Neural progenitor cell (in vitro differentiated cells): ENCODE results near the gene ITIH5. TPM values are rescaled to one million over a fixed set of nuclear protein-coding genes. Genes with fewer than 3 reads are reported as not detected.

ENCODE experiments used
- DNase-seq: peaks from one replicate; pipeline ENCODE4 v3.0.0-alpha.2; 2016; ENCODE audit warnings: low spot score
- H2AFZ ChIP-seq: fragments of 200-600 bp; sonication (generic); replicated peaks from 2 replicates; pipeline ENCODE4 v1.6.1; 2016; ENCODE audit warnings: antibody characterized with exemption
- H3F3A ChIP-seq: fragments of 200-600 bp; sonication (generic); 2 replicates; pipeline ENCODE4 v1.6.1; 2016; ENCODE audit warnings: antibody characterized with exemption, low read depth
- H3K27ac ChIP-seq: fragments of 200-600 bp; sonication (generic); 2 replicates; pipeline ENCODE4 v1.5.1; 2016; ENCODE audit warnings: mild to moderate bottlenecking
- H3K27me3 ChIP-seq: fragments of 200-600 bp; sonication (generic); 2 replicates; pipeline ENCODE4 v1.6.1; 2016; ENCODE audit warnings: mild to moderate bottlenecking, moderate library complexity
- H3K36me3 ChIP-seq: fragments of 200-600 bp; sonication (generic); 2 replicates; pipeline ENCODE4 v1.5.1; 2016
- H3K4me1 ChIP-seq: fragments of 200-600 bp; sonication (generic); 2 replicates; pipeline ENCODE4 v1.6.1; 2016; ENCODE audit warnings: mixed run types
- H3K4me2 ChIP-seq: fragments of 200-600 bp; sonication (generic); 2 replicates; pipeline ENCODE4 v1.6.1; 2016
- H3K4me3 ChIP-seq: fragments of 200-600 bp; sonication (generic); 2 replicates; pipeline ENCODE4 v1.5.1; 2016
- H3K79me2 ChIP-seq: fragments of 200-600 bp; sonication (generic); 2 replicates; pipeline ENCODE4 v1.6.1; 2016; ENCODE audit warnings: low read depth
- H3K9ac ChIP-seq: fragments of 200-600 bp; sonication (generic); 2 replicates; pipeline ENCODE4 v1.6.1; 2016
- H3K9me3 ChIP-seq: fragments of 200-600 bp; sonication (generic); 2 replicates; pipeline ENCODE4 v1.5.1; 2016; ENCODE audit warnings: low read depth
- H4K20me1 ChIP-seq: fragments of 200-600 bp; sonication (generic); 2 replicates; pipeline ENCODE4 v1.6.1; 2016; ENCODE audit warnings: low read depth
- H3K27ac Mint-ChIP-seq: 3 replicates; pipeline ENCODE4 v1.8.0; 2021; ENCODE audit warnings: mixed read lengths
- H3K27me3 Mint-ChIP-seq: 2 replicates; pipeline ENCODE4 v1.8.0; 2022; ENCODE audit warnings: low read depth, mild to moderate bottlenecking, inconsistent platforms, moderate library complexity, mixed read lengths; ENCODE audit not compliant: insufficient read depth
- H3K36me3 Mint-ChIP-seq: 3 replicates; pipeline ENCODE4 v1.8.0; 2021; ENCODE audit warnings: mixed read lengths
- H3K4me1 Mint-ChIP-seq: 3 replicates; pipeline ENCODE4 v1.8.0; 2021; ENCODE audit warnings: mixed read lengths
- H3K4me3 Mint-ChIP-seq: 3 replicates; pipeline ENCODE4 v1.8.0; 2021; ENCODE audit warnings: mild to moderate bottlenecking, moderate library complexity, mixed read lengths
- H3K9me3 Mint-ChIP-seq: 3 replicates; pipeline ENCODE4 v1.8.0; 2020; ENCODE audit warnings: mixed read lengths
- CTCF ChIP-seq: fragments of 200-600 bp; sonication (generic); IDR thresholded peaks from 2 replicates; pipeline ENCODE4 v1.5.1; 2017; ENCODE audit warnings: antibody characterized with exemption, mild to moderate bottlenecking
- EZH2 ChIP-seq: fragments of 200-600 bp; sonication (generic); IDR thresholded peaks from 2 replicates; pipeline ENCODE4 v1.6.1; 2017; ENCODE audit warnings: antibody characterized with exemption, mild to moderate bottlenecking, moderate library complexity
- EZH2phosphoT487 ChIP-seq: fragments of 200-600 bp; sonication (generic); IDR thresholded peaks from 2 replicates; pipeline ENCODE4 v1.6.1; 2017; ENCODE audit warnings: antibody characterized with exemption
- total RNA-seq: library from RNA; depleted of rRNA; stranded (reverse); fragments of >200 nt; gene quantifications from 2 replicates; pipeline ENCODE4 v1.2.3, GENCODE V29; 2015; ENCODE audit warnings: low replicate concordance

Gene ITIH5
- total RNA-seq, 1 donor from 2014 or later, result 1.1 TPM

DNA sequence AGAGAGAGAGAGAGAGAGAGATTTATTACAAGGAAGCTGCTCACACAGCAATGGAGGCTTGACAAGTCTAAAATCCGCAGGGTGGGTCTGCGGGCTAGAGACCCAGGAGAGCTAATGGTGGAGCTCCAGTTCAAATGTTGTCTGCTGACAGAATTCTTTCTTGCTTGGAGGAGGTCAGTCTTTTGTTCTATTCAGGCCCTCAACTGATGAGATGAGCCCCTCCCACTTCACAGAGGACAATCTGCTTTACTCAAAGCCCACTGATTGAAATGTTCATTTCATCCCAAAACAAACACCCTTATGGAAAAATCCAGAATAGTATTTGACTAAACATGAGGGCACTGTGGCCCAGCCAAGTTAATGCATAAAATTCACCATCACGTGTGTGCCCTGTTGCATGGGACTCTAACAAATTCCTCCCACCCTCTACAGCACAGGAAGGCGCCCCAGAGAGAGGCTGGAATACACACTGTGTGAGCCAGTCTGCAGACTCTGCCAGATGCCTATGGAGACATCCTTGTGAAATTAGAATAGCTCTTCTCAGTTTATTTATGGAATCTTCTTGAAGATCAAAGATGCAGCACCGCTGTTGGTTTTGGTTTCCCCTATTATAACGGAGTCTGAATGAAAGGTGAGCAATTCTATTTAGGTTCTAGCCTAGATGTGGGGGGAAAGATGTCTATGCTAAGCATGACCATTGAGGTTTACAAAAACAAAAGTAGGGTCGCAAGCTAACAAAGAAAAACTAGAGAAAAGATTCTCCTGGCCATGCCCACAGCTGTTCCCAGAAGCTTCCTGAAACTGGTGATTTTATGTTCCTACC lies 132.9 kb downstream of the ITIH5 start:
- Histone ChIP-seq H3K27me3 (no peaks in the 10 kb centered on the region), H3K4me1 (peaks cover 15% of the 10 kb centered on the region), H4K20me1 (no peaks in the 10 kb centered on the region), H2AFZ (peak overlapping the region; percentile 19), H3K36me3 (no peaks in the 10 kb centered on the region), H3K9ac (no peak overlapping the region), H3K9me3 (no peaks in the 10 kb centered on the region), H3K27ac (no peak overlapping the region), H3F3A (no peaks in the 10 kb centered on the region), H3K4me2 (no peak overlapping the region), H3K4me3 (no peak overlapping the region), H3K79me2 (no peaks in the 10 kb centered on the region)
- TF ChIP-seq EZH2phosphoT487, result no peak
- TF ChIP-seq EZH2, result no peak
- TF ChIP-seq CTCF, result no peak
- Mint-ChIP-seq H3K27me3 (peaks cover 3% of the 10 kb centered on the region), H3K27ac (no peak overlapping the region), H3K4me3 (no peak overlapping the region), H3K36me3 (no peaks in the 10 kb centered on the region), H3K9me3 (peaks cover 4% of the 10 kb centered on the region), H3K4me1 (peaks cover 18% of the 10 kb centered on the region)
- DNase-seq, result no peak

DNA sequence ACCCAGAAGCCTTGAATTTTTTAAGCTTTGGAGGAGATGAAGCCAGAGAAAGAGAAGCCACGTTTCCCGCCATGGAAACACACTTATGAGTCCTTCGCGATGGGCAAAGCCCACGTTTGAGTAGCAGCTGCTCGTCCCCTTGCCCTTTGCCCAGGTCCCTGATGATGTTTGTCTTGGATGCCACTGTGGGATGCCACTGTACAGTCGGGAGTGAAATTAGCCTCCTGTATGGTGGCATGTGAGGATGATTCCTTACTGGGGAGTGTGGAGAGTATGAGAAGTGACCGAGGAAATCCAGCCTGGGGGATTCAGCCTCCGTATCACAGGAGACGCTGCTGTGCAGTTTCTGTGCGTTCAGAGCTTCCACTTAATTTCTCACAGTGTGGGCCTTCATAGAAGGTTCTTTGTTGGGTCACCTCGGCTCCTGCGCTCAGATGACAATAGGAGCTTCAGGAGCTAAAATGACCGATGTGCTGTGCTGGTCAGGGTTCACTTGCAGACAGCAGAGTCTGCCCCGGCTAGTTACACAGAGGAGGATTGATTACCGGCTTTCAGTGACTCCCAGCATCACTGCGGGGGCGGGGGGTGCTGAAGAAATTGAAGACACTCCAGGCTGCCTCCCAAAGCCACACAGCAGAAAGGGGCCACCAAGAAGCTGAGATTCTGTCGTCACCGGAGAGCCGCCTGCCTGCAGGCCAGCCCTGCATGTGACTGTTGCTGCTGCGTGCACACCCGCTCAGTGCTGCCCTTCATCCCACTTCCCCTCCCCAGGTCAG lies 133.9 kb downstream of the ITIH5 start:
- H3K4me1 Mint-ChIP-seq, result peaks cover 18% of the 10 kb centered on the region
- no peak overlapping the region for H3K4me3 Mint-ChIP-seq
- DNase-seq, result no peak

DNA sequence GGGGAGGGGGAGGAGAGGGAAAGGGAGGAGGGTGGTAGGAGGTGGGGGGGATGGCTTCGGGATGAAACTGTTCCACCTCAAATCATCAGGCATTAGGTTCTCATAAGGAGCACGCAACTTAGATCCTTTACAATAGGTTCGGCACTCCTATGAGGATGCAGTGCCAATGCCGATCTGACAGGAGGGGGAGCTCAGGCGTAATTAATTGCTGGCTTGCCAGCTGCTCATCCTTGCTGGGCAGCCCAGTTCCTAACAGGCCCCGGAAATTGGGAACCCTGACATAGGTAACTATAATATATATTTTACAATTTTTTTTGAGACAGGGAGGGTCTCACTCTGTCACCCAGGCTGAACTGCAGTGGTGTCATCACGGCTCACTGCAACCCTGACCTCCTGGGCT lies 137.1 kb downstream of the ITIH5 start:
- Mint-ChIP-seq H3K27me3 (peaks cover 5% of the 10 kb centered on the region), H3K4me3 (no peak overlapping the region), H3K36me3 (no peaks in the 10 kb centered on the region), H3K9me3 (no peaks in the 10 kb centered on the region), H3K4me1 (peaks cover 18% of the 10 kb centered on the region), H3K27ac (no peak overlapping the region)
- Histone ChIP-seq H3K4me3 (no peak overlapping the region), H3K27ac (no peak overlapping the region), H3F3A (no peaks in the 10 kb centered on the region), H3K36me3 (no peaks in the 10 kb centered on the region), H3K79me2 (no peaks in the 10 kb centered on the region), H2AFZ (no peak overlapping the region), H3K27me3 (no peaks in the 10 kb centered on the region), H3K9me3 (no peaks in the 10 kb centered on the region), H3K4me2 (no peak overlapping the region), H4K20me1 (no peaks in the 10 kb centered on the region), H3K4me1 (peaks cover 15% of the 10 kb centered on the region), H3K9ac (no peak overlapping the region)
- DNase-seq, result peak; percentile 32
- TF ChIP-seq EZH2phosphoT487 (no peak), CTCF (no peak), EZH2 (no peak)

More for the DNA sequence above, 133.9 kb downstream of the ITIH5 start:
- TF ChIP-seq EZH2, result no peak
- no peak for TF ChIP-seq EZH2phosphoT487
- TF ChIP-seq CTCF, result no peak
- Histone ChIP-seq H3F3A (no peaks in the 10 kb centered on the region), H3K27ac (no peak overlapping the region), H3K27me3 (no peaks in the 10 kb centered on the region), H3K36me3 (no peaks in the 10 kb centered on the region), H3K9me3 (no peaks in the 10 kb centered on the region), H4K20me1 (no peaks in the 10 kb centered on the region), H3K4me2 (no peak overlapping the region), H2AFZ (peak overlapping the region; percentile 19), H3K4me3 (no peak overlapping the region), H3K79me2 (no peaks in the 10 kb centered on the region), H3K9ac (no peak overlapping the region), H3K4me1 (peaks cover 15% of the 10 kb centered on the region)
- Mint-ChIP-seq H3K27me3 (peaks cover 5% of the 10 kb centered on the region), H3K9me3 (no peaks in the 10 kb centered on the region), H3K27ac (no peak overlapping the region), H3K36me3 (no peaks in the 10 kb centered on the region)
